ENCODE results near the gene KHDC3L. TPM values are rescaled to one million over a fixed set of nuclear protein-coding genes. Genes with fewer than 3 reads are reported as not detected.

Gene KHDC3L
- total and polyA plus RNA-seq, 2 donors from 2014 or later, result not detected

GRCh38 chr6:73340048-73340447 is 22.4 kb upstream of the KHDC3L start:
- FAIRE-seq, result no peak
- intact Hi-C loops (cut with DNase I), result no loop called here
- TF ChIP-seq, protein P1, sequence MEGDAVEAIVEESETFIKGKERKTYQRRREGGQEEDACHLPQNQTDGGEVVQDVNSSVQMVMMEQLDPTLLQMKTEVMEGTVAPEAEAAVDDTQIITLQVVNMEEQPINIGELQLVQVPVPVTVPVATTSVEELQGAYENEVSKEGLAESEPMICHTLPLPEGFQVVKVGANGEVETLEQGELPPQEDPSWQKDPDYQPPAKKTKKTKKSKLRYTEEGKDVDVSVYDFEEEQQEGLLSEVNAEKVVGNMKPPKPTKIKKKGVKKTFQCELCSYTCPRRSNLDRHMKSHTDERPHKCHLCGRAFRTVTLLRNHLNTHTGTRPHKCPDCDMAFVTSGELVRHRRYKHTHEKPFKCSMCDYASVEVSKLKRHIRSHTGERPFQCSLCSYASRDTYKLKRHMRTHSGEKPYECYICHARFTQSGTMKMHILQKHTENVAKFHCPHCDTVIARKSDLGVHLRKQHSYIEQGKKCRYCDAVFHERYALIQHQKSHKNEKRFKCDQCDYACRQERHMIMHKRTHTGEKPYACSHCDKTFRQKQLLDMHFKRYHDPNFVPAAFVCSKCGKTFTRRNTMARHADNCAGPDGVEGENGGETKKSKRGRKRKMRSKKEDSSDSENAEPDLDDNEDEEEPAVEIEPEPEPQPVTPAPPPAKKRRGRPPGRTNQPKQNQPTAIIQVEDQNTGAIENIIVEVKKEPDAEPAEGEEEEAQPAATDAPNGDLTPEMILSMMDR (IDR thresholded peaks at IDR 0.05; ENCODE audit: borderline replicate concordance, extremely low read depth, insufficient read depth), result no peak

DNA sequence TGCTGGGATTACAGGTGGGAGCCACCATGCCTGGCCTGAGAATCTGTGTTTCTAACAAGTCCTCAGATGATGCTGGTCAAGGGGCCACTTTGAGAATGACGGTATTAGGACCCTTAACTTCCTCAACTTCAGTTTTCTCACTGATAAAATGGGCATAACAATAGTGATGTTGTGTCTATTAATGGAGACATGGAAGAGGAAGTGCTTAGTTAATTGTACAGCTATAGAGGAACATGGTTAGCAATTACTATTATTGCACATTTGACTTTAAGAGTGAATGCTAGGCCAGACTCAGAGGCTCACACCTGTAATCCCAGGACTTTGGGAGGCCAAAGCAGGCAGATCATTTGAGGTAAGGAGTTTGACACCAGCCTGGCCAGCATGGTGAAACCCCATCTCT is 21.1 kb upstream of the KHDC3L start:
- H3K4me3 ChIP-seq (ENCODE audit: low read length in 3 of 3), result no peak overlapping the region
- H3K9ac ChIP-seq (ENCODE audit: low read length in 3 of 3), result no peak overlapping the region
- no peak overlapping the region for H3K27ac ChIP-seq (ENCODE audit: low read depth in 2 of 2, low read length in 2 of 2)
- no peaks in the 10 kb centered on the region for H3K4me1 ChIP-seq (ENCODE audit: control insufficient read depth in 2 of 3, insufficient read depth in 2 of 3, low read depth in 1 of 3, low read length in 3 of 3)
- intact Hi-C loops (cut with DNase I), result no loop called here
- no peaks in the 10 kb centered on the region for H3K9me3 ChIP-seq (ENCODE audit: control insufficient read depth in 2 of 3, insufficient read depth in 1 of 3, low read length in 3 of 3)
- no peaks in the 10 kb centered on the region for H3K36me3 ChIP-seq (ENCODE audit: control insufficient read depth in 2 of 3, insufficient read depth in 3 of 3, low read length in 3 of 3)
- FAIRE-seq, result no peak
- DNase-seq, result no peak
- TF ChIP-seq, protein P1 (IDR thresholded peaks at IDR 0.05; ENCODE audit: borderline replicate concordance, extremely low read depth, insufficient read depth), result no peak
- H3K27me3 ChIP-seq (ENCODE audit: control insufficient read depth, insufficient read depth, low read length), result no peaks in the 10 kb centered on the region

More at GRCh38 chr6:73340048-73340447, 22.4 kb upstream of the KHDC3L start:
- Histone ChIP-seq H3K27me3 (ENCODE audit: control insufficient read depth, insufficient read depth, low read length) (no peaks in the 10 kb centered on the region), H3K9me3 (ENCODE audit: control insufficient read depth in 2 of 3, insufficient read depth in 1 of 3, low read length in 3 of 3) (no peaks in the 10 kb centered on the region), H3K4me1 (ENCODE audit: control insufficient read depth in 2 of 3, insufficient read depth in 2 of 3, low read depth in 1 of 3, low read length in 3 of 3) (no peaks in the 10 kb centered on the region), H3K9ac (ENCODE audit: low read length in 3 of 3) (no peak overlapping the region), H3K4me3 (ENCODE audit: low read length in 3 of 3) (no peak overlapping the region), H3K36me3 (ENCODE audit: control insufficient read depth in 2 of 3, insufficient read depth in 3 of 3, low read length in 3 of 3) (no peaks in the 10 kb centered on the region), H3K27ac (ENCODE audit: low read depth in 2 of 2, low read length in 2 of 2) (no peak overlapping the region)
- no peak for DNase-seq

- no peak overlapping the region for H3K9ac ChIP-seq (ENCODE audit: low read length in 3 of 3)
- no peaks in the 10 kb centered on the region for H3K36me3 ChIP-seq (ENCODE audit: control insufficient read depth in 2 of 3, insufficient read depth in 3 of 3, low read length in 3 of 3)
- FAIRE-seq (no peak), DNase-seq (no peak)
- H3K27me3 ChIP-seq (ENCODE audit: control insufficient read depth, insufficient read depth, low read length), result no peaks in the 10 kb centered on the region
- no peaks in the 10 kb centered on the region for H3K9me3 ChIP-seq (ENCODE audit: control insufficient read depth in 2 of 3, insufficient read depth in 1 of 3, low read length in 3 of 3)
- no peak overlapping the region for H3K27ac ChIP-seq (ENCODE audit: low read depth in 2 of 2, low read length in 2 of 2)
- H3K4me3 ChIP-seq (ENCODE audit: low read length in 3 of 3), result no peak overlapping the region
- TF ChIP-seq, protein P1 (IDR thresholded peaks at IDR 0.05; ENCODE audit: borderline replicate concordance, extremely low read depth, insufficient read depth), result no peak
- no peaks in the 10 kb centered on the region for H3K4me1 ChIP-seq (ENCODE audit: control insufficient read depth in 2 of 3, insufficient read depth in 2 of 3, low read depth in 1 of 3, low read length in 3 of 3)
- intact Hi-C loops (cut with DNase I), result no loop called here
Measured at GRCh38 chr6:73342174-73342573, 20.3 kb upstream of the KHDC3L start.

GRCh38 chr6:73343164-73343563 is 19.3 kb upstream of the KHDC3L start:
- Histone ChIP-seq H3K36me3 (ENCODE audit: control insufficient read depth in 2 of 3, insufficient read depth in 3 of 3, low read length in 3 of 3) (no peaks in the 10 kb centered on the region), H3K4me1 (ENCODE audit: control insufficient read depth in 2 of 3, insufficient read depth in 2 of 3, low read depth in 1 of 3, low read length in 3 of 3) (no peaks in the 10 kb centered on the region), H3K27ac (ENCODE audit: low read depth in 2 of 2, low read length in 2 of 2) (no peak overlapping the region), H3K9ac (ENCODE audit: low read length in 3 of 3) (no peak overlapping the region), H3K9me3 (ENCODE audit: control insufficient read depth in 2 of 3, insufficient read depth in 1 of 3, low read length in 3 of 3) (no peaks in the 10 kb centered on the region), H3K27me3 (ENCODE audit: control insufficient read depth, insufficient read depth, low read length) (no peaks in the 10 kb centered on the region), H3K4me3 (ENCODE audit: low read length in 3 of 3) (no peak overlapping the region)
- intact Hi-C loops (cut with DNase I), result no loop called here
- TF ChIP-seq, protein P1 (IDR thresholded peaks at IDR 0.05; ENCODE audit: borderline replicate concordance, extremely low read depth, insufficient read depth), result no peak
- DNase-seq (no peak), FAIRE-seq (no peak)

Data from kidney (tissue), 14 donors.